ENCODE results near the gene HTRA3. TPM values are rescaled to one million over a fixed set of nuclear protein-coding genes. Genes with fewer than 3 reads are reported as not detected.
A peak's percentile ranks its signal among the peaks of the same experiment; 100 is the strongest.

Gene HTRA3
- total and polyA plus RNA-seq, 2 of the 4 experiments (the other 2 are of a cell fraction): 1.3 to 9.5 TPM

DNA sequence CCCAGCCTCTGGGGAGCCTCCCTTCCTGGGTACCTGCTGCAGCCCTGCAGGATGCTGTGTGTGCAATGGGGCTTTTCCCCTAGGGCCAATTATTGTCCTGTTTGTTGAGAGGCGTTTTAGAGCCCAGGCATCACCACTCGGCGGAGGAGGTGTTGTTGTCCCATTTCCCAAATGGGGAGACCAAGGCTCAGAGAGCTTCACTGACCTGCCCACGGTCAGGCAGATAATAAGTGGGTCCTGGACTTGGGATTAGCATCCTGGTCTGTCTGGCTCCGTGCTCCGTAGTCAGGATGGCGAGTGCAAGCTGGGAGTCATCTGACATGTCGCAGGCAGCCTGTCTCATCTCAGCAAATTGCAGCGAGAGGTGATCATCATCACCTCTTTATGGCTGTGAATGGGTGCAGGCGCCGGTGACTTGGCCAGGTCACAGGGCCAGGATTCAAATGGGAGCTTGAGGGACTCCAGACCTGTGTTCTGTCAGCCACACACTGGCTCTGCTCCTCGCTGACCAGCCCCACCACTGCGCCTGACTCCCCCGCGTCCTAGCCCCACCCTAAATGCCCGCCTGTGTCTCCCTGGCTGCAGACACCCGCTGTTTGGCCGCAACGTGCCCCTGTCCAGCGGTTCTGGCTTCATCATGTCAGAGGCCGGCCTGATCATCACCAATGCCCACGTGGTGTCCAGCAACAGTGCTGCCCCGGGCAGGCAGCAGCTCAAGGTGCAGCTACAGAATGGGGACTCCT is 16.6 kb downstream of the HTRA3 start:
- Histone ChIP-seq H3K9me3 (ENCODE audit: control insufficient read depth, insufficient read depth, low read length) (no peaks in the 10 kb centered on the region), H3K79me1 (ENCODE audit: low read depth in 1 of 2, low read length in 2 of 2) (no peaks in the 10 kb centered on the region), H3K4me2 (ENCODE audit: low read depth, low read length) (no peak overlapping the region), H3K4me3 (ENCODE audit: insufficient read depth, low read depth, low read length) (no peak overlapping the region), H2BK120ac (ENCODE audit: low read depth, low read length) (no peak overlapping the region), H3K4me1 (ENCODE audit: control insufficient read depth, insufficient read depth, low read length) (no peaks in the 10 kb centered on the region; the same call in 1 of the 2 replicates), H3K27ac (ENCODE audit: insufficient read depth, low read length) (no peak overlapping the region), H3K36me3 (ENCODE audit: control insufficient read depth, insufficient read depth, low read length) (no peaks in the 10 kb centered on the region), H2BK15ac (ENCODE audit: low read depth, low read length) (no peak overlapping the region), H3K18ac (ENCODE audit: low read depth, low read length) (no peak overlapping the region), H2BK20ac (ENCODE audit: low read depth, low read length) (no peak overlapping the region), H2AK9ac (replicated peaks; ENCODE audit: low read depth, low read length, poor library complexity) (peak overlapping the region; percentile 42), H4K8ac (ENCODE audit: low read depth in 2 of 2, low read length in 2 of 2) (no peak overlapping the region), H3K4ac (ENCODE audit: low read depth, low read length) (no peak overlapping the region), H4K91ac (ENCODE audit: insufficient read depth, low read depth, low read length) (no peak overlapping the region), H2AK5ac (ENCODE audit: low read depth, low read length) (no peak overlapping the region), H3K27me3 (ENCODE audit: control insufficient read depth, insufficient read depth, low read length) (no peaks in the 10 kb centered on the region; the same call in 1 of the 2 replicates), H3K9me1 (ENCODE audit: insufficient read depth, low read length) (no peaks in the 10 kb centered on the region), H3K9ac (ENCODE audit: low read depth, low read length) (no peak overlapping the region), H3K56ac (ENCODE audit: extremely low read depth, insufficient read depth, low read length) (no peak overlapping the region), H4K5ac (ENCODE audit: low read depth, low read length) (no peak overlapping the region), H4K20me1 (ENCODE audit: insufficient read depth, low read length) (no peaks in the 10 kb centered on the region), H2AFZ (replicated peaks; ENCODE audit: low read length, poor library complexity) (peak overlapping the region; percentile 33), H2BK5ac (ENCODE audit: low read depth, low read length, poor library complexity, severe bottlenecking) (no peak overlapping the region), H3K14ac (replicated peaks; ENCODE audit: low read depth, low read length) (no peak overlapping the region), H3K23ac (ENCODE audit: low read depth, low read length) (no peak overlapping the region)
- in situ Hi-C loops (cut with MboI; ENCODE audit: low sequenced_read_pairs) (no loop called here), intact Hi-C loops (cut with micrococcal nuclease) (no loop called here), dilution Hi-C loops (cut with HindIII; ENCODE audit: low sequenced_read_pairs, unreplicated experiment) (no loop called here)
- ATAC-seq (ENCODE audit: low read depth): no peak
- WGBS, 2 experiments (ENCODE audit: extremely low coverage in 2 of 2, insufficient read length in 1 of 2): 63% methylated on average over 7 of the region's 23 CpGs; no CpG with 5 or more reads in 1 of the 2 experiments
- TF ChIP-seq MAZ (IDR thresholded peaks at IDR 0.05; ENCODE audit: borderline replicate concordance, low read depth, low read length) (no peak), RFX5 (IDR thresholded peaks at IDR 0.05; ENCODE audit: low read depth, low read length) (no peak), CHD1 (IDR thresholded peaks at IDR 0.05; ENCODE audit: low read depth, low read length) (no peak), SMC3 (IDR thresholded peaks at IDR 0.05; ENCODE audit: low read depth, low read length) (no peak), MXI1 (IDR thresholded peaks at IDR 0.05; ENCODE audit: borderline replicate concordance, low read depth, low read length) (no peak), FOS (IDR thresholded peaks at IDR 0.05; ENCODE audit: low read depth, low read length) (no peak), POLR2A (IDR thresholded peaks at IDR 0.05; ENCODE audit: low read depth, low read length) (no peak), CEBPB (IDR thresholded peaks at IDR 0.05; ENCODE audit: low read depth, low read length) (no peak), MAFK (IDR thresholded peaks at IDR 0.05; ENCODE audit: low read depth, low read length) (no peak), RCOR1 (IDR thresholded peaks at IDR 0.05; ENCODE audit: insufficient replicate concordance, low read length) (no peak), BHLHE40 (IDR thresholded peaks at IDR 0.05; ENCODE audit: low read depth, low read length) (no peak), USF2 (IDR thresholded peaks at IDR 0.05; ENCODE audit: low read depth, low read length) (no peak), RAD21 (IDR thresholded peaks at IDR 0.05; ENCODE audit: low read length) (no peak), NFE2L2 (IDR thresholded peaks at IDR 0.05; ENCODE audit: low read depth, low read length) (no peak)
- TF ChIP-seq, protein P1, sequence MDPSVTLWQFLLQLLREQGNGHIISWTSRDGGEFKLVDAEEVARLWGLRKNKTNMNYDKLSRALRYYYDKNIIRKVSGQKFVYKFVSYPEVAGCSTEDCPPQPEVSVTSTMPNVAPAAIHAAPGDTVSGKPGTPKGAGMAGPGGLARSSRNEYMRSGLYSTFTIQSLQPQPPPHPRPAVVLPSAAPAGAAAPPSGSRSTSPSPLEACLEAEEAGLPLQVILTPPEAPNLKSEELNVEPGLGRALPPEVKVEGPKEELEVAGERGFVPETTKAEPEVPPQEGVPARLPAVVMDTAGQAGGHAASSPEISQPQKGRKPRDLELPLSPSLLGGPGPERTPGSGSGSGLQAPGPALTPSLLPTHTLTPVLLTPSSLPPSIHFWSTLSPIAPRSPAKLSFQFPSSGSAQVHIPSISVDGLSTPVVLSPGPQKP (IDR thresholded peaks at IDR 0.05; ENCODE audit: borderline replicate concordance, low read depth, low read length): no peak
- TF ChIP-seq, protein P2, sequence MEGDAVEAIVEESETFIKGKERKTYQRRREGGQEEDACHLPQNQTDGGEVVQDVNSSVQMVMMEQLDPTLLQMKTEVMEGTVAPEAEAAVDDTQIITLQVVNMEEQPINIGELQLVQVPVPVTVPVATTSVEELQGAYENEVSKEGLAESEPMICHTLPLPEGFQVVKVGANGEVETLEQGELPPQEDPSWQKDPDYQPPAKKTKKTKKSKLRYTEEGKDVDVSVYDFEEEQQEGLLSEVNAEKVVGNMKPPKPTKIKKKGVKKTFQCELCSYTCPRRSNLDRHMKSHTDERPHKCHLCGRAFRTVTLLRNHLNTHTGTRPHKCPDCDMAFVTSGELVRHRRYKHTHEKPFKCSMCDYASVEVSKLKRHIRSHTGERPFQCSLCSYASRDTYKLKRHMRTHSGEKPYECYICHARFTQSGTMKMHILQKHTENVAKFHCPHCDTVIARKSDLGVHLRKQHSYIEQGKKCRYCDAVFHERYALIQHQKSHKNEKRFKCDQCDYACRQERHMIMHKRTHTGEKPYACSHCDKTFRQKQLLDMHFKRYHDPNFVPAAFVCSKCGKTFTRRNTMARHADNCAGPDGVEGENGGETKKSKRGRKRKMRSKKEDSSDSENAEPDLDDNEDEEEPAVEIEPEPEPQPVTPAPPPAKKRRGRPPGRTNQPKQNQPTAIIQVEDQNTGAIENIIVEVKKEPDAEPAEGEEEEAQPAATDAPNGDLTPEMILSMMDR (conservative IDR thresholded peaks at IDR 0.05; ENCODE audit: low read depth, low read length): no peak
- DNase-seq: no peak
- BruUV-seq (replicated peaks): no TSS peak
- ChIA-PET CTCF (no interaction called here), POLR2A (ENCODE audit: unreplicated experiment) (no interaction called here)

All from IMR-90 (cell line).